ENCODE results near the gene DNAJB11. TPM values are rescaled to one million over a fixed set of nuclear protein-coding genes. Genes with fewer than 3 reads are reported as not detected.
A peak's percentile ranks its signal among the peaks of the same experiment; 100 is the strongest.
"Not testable (repeated sequence)": the region's sequence is repeated elsewhere in the genome, so short reads cannot be mapped to it uniquely, and the experiment has no call there.

The DNAJB11 gene
- total RNA-seq, 4 donors from 2014 or later = 61.4 to 156 (median 108) TPM

GRCh38 chr3:186551387-186551786, 19.1 kb upstream of the DNAJB11 start:
- H3K27me3 ChIP-seq = no peaks in the 10 kb centered on the region
- H3K36me3 ChIP-seq = peaks cover 20 to 37% of the 10 kb centered on the region in 2 donors
- H3K27ac ChIP-seq = no peak overlapping the region
- intact Hi-C loops (cut with DNase I) = no loop called here
- TF ChIP-seq POLR2A (IDR thresholded peaks at IDR 0.05) (no peak), CTCF (IDR thresholded peaks at IDR 0.05) (no peak)
- H3K4me3 ChIP-seq (replicated peaks in 1 of 3) = no peak overlapping the region
- DNase-seq = no peak
- H3K9me3 ChIP-seq = no peaks in the 10 kb centered on the region
- H3K4me1 ChIP-seq = no peaks in the 10 kb centered on the region
- WGBS, 2 donors = 94 to 95% methylated on average over 6 of the region's 6 CpGs

- no peak overlapping the region for H3K27ac ChIP-seq
- 85 to 88% methylated on average over 5 of the region's 5 CpGs for WGBS, 2 donors
- TF ChIP-seq POLR2A (IDR thresholded peaks at IDR 0.05) (no peak), CTCF (IDR thresholded peaks at IDR 0.05) (no peak)
- no peaks in the 10 kb centered on the region for H3K4me1 ChIP-seq
- intact Hi-C loops (cut with DNase I) = no loop called here
- DNase-seq = no peak
- peaks cover 18 to 45% of the 10 kb centered on the region in 2 donors for H3K36me3 ChIP-seq
- H3K27me3 ChIP-seq = no peaks in the 10 kb centered on the region
- H3K4me3 ChIP-seq (replicated peaks in 1 of 3) = no peak overlapping the region
- H3K9me3 ChIP-seq = no peaks in the 10 kb centered on the region
These were observed 18.0 kb upstream of the DNAJB11 start for GRCh38 chr3:186552408-186553031.

GRCh38 chr3:186564586-186564985, 5.9 kb upstream of the DNAJB11 start:
- Histone ChIP-seq H3K27me3 (no peaks in the 10 kb centered on the region), H3K9me3 (no peaks in the 10 kb centered on the region), H3K4me3 (replicated peaks in 1 of 3) (no peak overlapping the region), H3K27ac (no peak overlapping the region), H3K4me1 (peaks cover 11 to 24% of the 10 kb centered on the region in 2 donors), H3K36me3 (peaks cover 0 to 2% of the 10 kb centered on the region in 2 donors)
- TF ChIP-seq POLR2A (IDR thresholded peaks at IDR 0.05) = no peak
- no peak for TF ChIP-seq CTCF (IDR thresholded peaks at IDR 0.05)
- no peak for DNase-seq
- intact Hi-C loops (cut with DNase I) = no loop called here

- no peak for DNase-seq
- intact Hi-C loops (cut with DNase I) = no loop called here
- Histone ChIP-seq H3K27ac (peak overlapping the region; percentile 6 to 90 (median 78)), H3K4me1 (peaks cover 22 to 30% of the 10 kb centered on the region in 2 donors), H3K27me3 (no peaks in the 10 kb centered on the region), H3K9me3 (no peaks in the 10 kb centered on the region), H3K4me3 (replicated peaks in 1 of 3) (peak overlapping the region; percentile 43 to 91 (median 68)), H3K36me3 (peaks cover 0 to 2% of the 10 kb centered on the region in 2 donors)
- WGBS, 2 donors = 0% methylated on average over 7 of the region's 14 CpGs
- TF ChIP-seq CTCF (IDR thresholded peaks at IDR 0.05) (no peak), POLR2A (IDR thresholded peaks at IDR 0.05) (no peak)
These were observed 3.8 kb upstream of the DNAJB11 start for GRCh38 chr3:186566772-186567071.

GRCh38 chr3:186567072-186567921, 3.2 kb upstream of the DNAJB11 start, which contains the start of gene TBCCD1:
Gene TBCCD1 (minus strand): TSS chr3:186567339. CDS start chr3:186564329, 3,010 bp downstream.
- intact Hi-C loops (cut with DNase I) = no loop called here
- Histone ChIP-seq H3K27me3 (no peaks in the 10 kb centered on the region), H3K4me1 (peaks cover 25 to 35% of the 10 kb centered on the region in 2 donors), H3K27ac (peak within 1 kb of the TSS; percentile 6 to 90 (median 78)), H3K9me3 (no peaks in the 10 kb centered on the region), H3K4me3 (replicated peaks in 1 of 3) (peak within 1 kb of the TSS; percentile 43 to 91 (median 68)), H3K36me3 (peaks cover 0 to 3% of the 10 kb centered on the region in 2 donors)
- TF ChIP-seq POLR2A (IDR thresholded peaks at IDR 0.05) = peak; percentile 69 to 98
- TF ChIP-seq CTCF (IDR thresholded peaks at IDR 0.05) = no peak
- peak; percentile 89 to 92 for DNase-seq
- 0 to 1% methylated on average over 13 to 19 of the region's 66 CpGs for WGBS, 2 donors

GRCh38 chr3:186569361-186569760, 1.2 kb upstream of the DNAJB11 start:
- intact Hi-C loops (cut with DNase I); H3K27me3 ChIP-seq; H3K4me3 ChIP-seq (replicated peaks in 1 of 3); H3K9me3 ChIP-seq; DNase-seq: not testable (repeated sequence)
- Histone ChIP-seq H3K27ac (peak overlapping the region in 1 of 3 donors; percentile 46), H3K36me3 (peaks cover 0 to 15% of the 10 kb centered on the region in 2 donors), H3K4me1 (peaks cover 25 to 34% of the 10 kb centered on the region in 2 donors)
- WGBS, 2 donors = 86% methylated on average over 11 of the region's 11 CpGs

Measured in thyroid gland (tissue), 4 donors.